Measurements from ENCODE around the gene SLC22A31.

SLC22A31 gene

GRCh38 chr16:89216315-89217137 lies 16.2 kb upstream of the SLC22A31 start:
- DNase-seq = peak; percentile 87

- no peak for DNase-seq
These were observed 10.7 kb upstream of the SLC22A31 start for GRCh38 chr16:89210904-89211515.

GRCh38 chr16:89210165-89210903 lies 10.0 kb upstream of the SLC22A31 start:
- DNase-seq = no peak

GRCh38 chr16:89209522-89210044 lies 9.2 kb upstream of the SLC22A31 start:
- DNase-seq = no peak

GRCh38 chr16:89207993-89208392 lies 7.7 kb upstream of the SLC22A31 start:
- no peak for DNase-seq

- DNase-seq = no peak
These were observed 2.3 kb upstream of the SLC22A31 start for GRCh38 chr16:89202422-89203215.

- DNase-seq = peak; percentile 82
These were observed 1.4 kb upstream of the SLC22A31 start for GRCh38 chr16:89201439-89202377.

- DNase-seq = no peak
These were observed 594 bp upstream of the SLC22A31 start for GRCh38 chr16:89200850-89201411.

GRCh38 chr16:89199241-89200123 lies 855 bp downstream of the SLC22A31 start:
- no peak for DNase-seq

GRCh38 chr16:89198417-89199240 lies 1.7 kb downstream of the SLC22A31 start:
- no peak for DNase-seq

- DNase-seq = no peak
These were observed 2.5 kb downstream of the SLC22A31 start for GRCh38 chr16:89197633-89198416.

GRCh38 chr16:89197033-89197632 lies 3.2 kb downstream of the SLC22A31 start:
- no peak for DNase-seq

GRCh38 chr16:89195521-89196171 lies 4.7 kb downstream of the SLC22A31 start:
- no peak for DNase-seq

GRCh38 chr16:89194340-89195311 lies 5.7 kb downstream of the SLC22A31 start:
- no peak for DNase-seq

GRCh38 chr16:89193576-89194293 lies 6.6 kb downstream of the SLC22A31 start:
- no peak for DNase-seq

All from CD4-positive, alpha-beta T cell treated with Interleukin-17A for 4 hours (primary cell).